Frontal cortex (tissue), 4 donors: ENCODE results near the gene SVBP. TPM values are rescaled to one million over a fixed set of nuclear protein-coding genes. Genes with fewer than 3 reads are reported as not detected.
A peak's percentile ranks its signal among the peaks of the same experiment; 100 is the strongest.

Experiments used
- DNase-seq, 2 donors: peaks; one replicate each; pipeline ENCODE4 v3.0.0; 2012; ENCODE audit warnings: low spot score in 2 of 2
- FAIRE-seq: peaks from 2 replicates; lab custom pipeline; 2012; peaks lifted over from hg19 to GRCh38; lab: Jason Lieb, UNC
- total RNA-seq: library from RNA; depleted of rRNA; stranded (reverse); fragments of >200 nt; gene quantifications from one replicate; pipeline ENCODE4 v1.2.3, GENCODE V29; 2014
- donor health status: control.
- donor health status: control.
- donor health status: control.

Gene SVBP
- total RNA-seq, 1 donor from 2014 or later, result 55.4 TPM

DNA sequence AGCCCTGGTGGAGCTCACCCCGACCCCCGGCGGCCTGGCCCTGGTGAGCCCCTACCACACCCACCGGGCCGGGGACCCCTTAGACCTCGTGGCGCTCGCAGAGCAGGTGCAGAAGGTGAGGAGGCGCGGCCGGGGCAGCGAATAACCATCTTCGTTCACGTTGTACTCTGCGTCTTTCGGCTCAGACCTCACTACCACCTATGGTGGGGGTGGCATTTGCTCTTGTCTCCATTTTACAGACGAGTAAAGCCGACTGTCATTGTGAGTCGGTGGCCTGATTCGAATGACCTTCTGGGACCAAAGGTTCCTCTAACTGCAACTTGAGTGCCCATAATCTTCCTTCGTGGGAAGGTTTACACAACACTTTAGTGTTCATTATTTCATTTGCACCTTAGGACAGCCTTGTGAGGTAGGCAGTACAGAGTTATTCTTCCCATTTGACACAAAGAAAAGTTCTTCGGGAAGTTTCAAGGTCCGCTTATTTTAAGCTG lies 49.6 kb downstream of the SVBP start:
- DNase-seq (no peak), FAIRE-seq (no peak)

GRCh38 chr1:42766741-42767509 lies 50.3 kb downstream of the SVBP start, which contains the start of the genes C1orf50 and P3H1:
C1orf50 (plus strand) TSS chr1:42767249; CDS start chr1:42767312, 63 bp downstream.
P3H1 (minus strand) TSS chr1:42767028; CDS start chr1:42766971, 57 bp downstream.
- DNase-seq (peak; percentile 96), FAIRE-seq (peak; percentile 88)

GRCh38 chr1:42765832-42766740 lies 51.1 kb downstream of the SVBP start:
- DNase-seq, result no peak
- FAIRE-seq, result no peak

- FAIRE-seq, result no peak
Observed at GRCh38 chr1:42765269-42765668, 51.9 kb downstream of the SVBP start.

GRCh38 chr1:42762269-42762668 lies 54.9 kb downstream of the SVBP start:
- FAIRE-seq (no peak), DNase-seq (no peak)

More at GRCh38 chr1:42765269-42765668, 51.9 kb downstream of the SVBP start:
- no peak for DNase-seq

GRCh38 chr1:42761567-42761966 lies 55.6 kb downstream of the SVBP start:
- DNase-seq, result no peak
- FAIRE-seq, result no peak

DNA sequence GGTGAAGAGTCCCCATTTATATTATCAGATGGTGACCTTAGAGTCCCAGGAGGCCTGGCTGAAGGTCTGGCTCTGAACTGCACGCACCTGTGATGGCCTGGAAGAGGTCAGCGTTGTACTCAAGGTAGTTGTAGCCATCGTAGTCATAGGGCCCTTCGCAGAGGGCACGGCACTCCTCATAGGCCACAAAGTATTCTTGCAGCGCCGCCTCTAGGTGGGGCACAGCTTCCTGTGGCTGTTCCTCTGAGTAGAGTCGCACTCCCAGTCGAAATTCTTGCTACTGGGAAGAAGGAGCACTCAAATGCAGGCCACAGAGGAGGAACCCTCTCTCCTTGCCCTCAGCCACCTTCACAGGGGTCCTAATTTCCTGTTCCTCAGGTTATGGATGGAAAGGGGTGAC lies 58.1 kb downstream of the SVBP start:
- DNase-seq (no peak), FAIRE-seq (no peak)

DNA sequence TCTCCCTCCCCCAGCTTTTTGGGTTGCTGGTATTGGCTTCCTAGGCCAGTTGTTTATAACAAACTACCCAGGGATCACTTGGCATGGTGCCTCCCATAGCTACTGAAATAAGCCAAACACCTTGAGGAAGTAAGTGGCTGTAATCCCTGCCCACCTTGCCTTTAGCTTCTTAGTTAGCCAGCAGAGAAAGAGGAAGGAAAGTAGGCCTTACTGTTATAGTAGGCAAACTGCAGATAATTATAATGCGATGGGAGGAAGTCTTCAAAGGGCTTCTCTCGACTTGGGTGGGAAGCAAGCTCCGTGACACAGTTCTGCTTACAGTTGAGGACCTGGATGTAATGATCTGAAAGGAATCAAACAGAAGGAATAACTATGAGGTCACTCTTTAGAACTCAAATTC lies 58.6 kb downstream of the SVBP start:
- no peak for FAIRE-seq
- DNase-seq, result no peak

DNA sequence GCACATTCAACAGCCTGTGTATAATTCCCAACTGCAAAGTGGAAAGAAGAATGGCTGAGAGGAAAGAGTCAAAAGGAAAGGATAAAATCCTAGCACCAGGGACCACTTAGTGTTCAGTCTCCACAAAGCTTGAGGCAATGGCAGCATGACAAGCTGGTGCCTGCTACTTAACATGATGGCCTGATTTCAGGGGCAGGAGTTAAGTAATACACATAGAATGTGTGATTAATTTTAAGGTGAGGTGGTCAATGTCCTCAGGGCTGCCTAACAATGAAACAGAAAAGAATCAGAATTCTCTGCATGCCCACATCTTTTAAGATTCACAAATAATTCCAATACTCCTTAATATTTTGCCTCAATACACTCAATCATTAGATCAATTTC lies 59.3 kb downstream of the SVBP start:
- FAIRE-seq (no peak), DNase-seq (no peak)

Other genes starting within 250 kb of the SVBP start
- gene PPIH, start 159.0 kb downstream of the SVBP start, total RNA-seq, result 17.9 TPM
- gene YBX1, start 135.0 kb downstream of the SVBP start, total RNA-seq, result 1,693 TPM
- not detected for gene CLDN19, start 77.2 kb downstream of the SVBP start, total RNA-seq
- 10.6 TPM for gene P3H1, start 50.4 kb downstream of the SVBP start, total RNA-seq
- 13.0 TPM for gene C1orf50, start 50.1 kb downstream of the SVBP start, total RNA-seq
- 0.41 TPM for gene TMEM269, start 32.4 kb downstream of the SVBP start, total RNA-seq
- gene ERMAP, start 275 bp downstream of the SVBP start, total RNA-seq, result 3.3 TPM
- gene ZNF691, start 29.2 kb upstream of the SVBP start, total RNA-seq, result 9.4 TPM
- gene SLC2A1, start 141.5 kb upstream of the SVBP start, total RNA-seq, result 28.1 TPM